Measurements from ENCODE around the gene CDKN2AIP. TPM values are rescaled to one million over a fixed set of nuclear protein-coding genes. Genes with fewer than 3 reads are reported as not detected.

The CDKN2AIP gene
- 11.2 and 19.8 TPM in 2 replicates for total RNA-seq

GRCh38 chr4:183444214-183445096, at the start of gene CDKN2AIP:
Gene CDKN2AIP, plus strand, starts transcription at chr4:183444636. Its CDS starts 162 bp downstream, at chr4:183444798.

Other genes with a start within 250 kb of the CDKN2AIP start
- not detected in 2 replicates for gene CLDN22, start 124.4 kb upstream of the CDKN2AIP start, total RNA-seq
- gene CLDN24, start 122.2 kb upstream of the CDKN2AIP start, total RNA-seq = not detected in 2 replicates
- gene ING2, start 60.4 kb downstream of the CDKN2AIP start, total RNA-seq = 11.5 and 15.0 TPM in 2 replicates
- 20.8 and 20.9 TPM in 2 replicates for gene RWDD4, start 214.5 kb downstream of the CDKN2AIP start, total RNA-seq
- gene TRAPPC11, start 214.7 kb downstream of the CDKN2AIP start, total RNA-seq = 20.4 and 44.6 TPM in 2 replicates

Measured in epithelial cell of alveolus of lung (primary cell).